GM12878 (cell line): ENCODE results near the gene CLDN17. TPM values are rescaled to one million over a fixed set of nuclear protein-coding genes. Genes with fewer than 3 reads are reported as not detected.

Experiments
- BCLAF1 ChIP-seq: fragments of 450-650 bp; IDR thresholded peaks from 2 replicates; pipeline ENCODE4 v1.6.1; 2017; ENCODE audit warnings: antibody characterized with exemption, mild to moderate bottlenecking, moderate library complexity
- EP300 ChIP-seq, 2 experiments: fragments of 150-350 bp in 1 of 2; IDR thresholded peaks; 2 replicates each; pipeline ENCODE4 v1.6.1; 2011 to 2012; ENCODE audit warnings: low read depth in 2 of 2, low read length in 2 of 2, borderline replicate concordance in 1 of 2, improper control_type of control experiment in 1 of 2, inconsistent platforms in 1 of 2; ENCODE audit not compliant: control insufficient read depth in 1 of 2
- FOXM1 ChIP-seq: IDR thresholded peaks from 2 replicates; pipeline ENCODE4 v1.6.1; 2012; ENCODE audit warnings: low read depth, mild to moderate bottlenecking, inconsistent platforms, low read length, moderate library complexity
- RELB ChIP-seq: fragments of 450-650 bp; IDR thresholded peaks from 2 replicates; pipeline ENCODE4 v1.6.1; 2017; ENCODE audit warnings: low read depth, mild to moderate bottlenecking, moderate library complexity
- SUZ12 ChIP-seq: fragments of 200-600 bp; sonication (generic); IDR thresholded peaks from one replicate; pipeline ENCODE4 v1.6.1; 2018; ENCODE audit warnings: antibody characterized with exemption, mild to moderate bottlenecking; ENCODE audit not compliant: unreplicated experiment
- ZBTB11 ChIP-seq: fragments of 450-650 bp; formaldehyde crosslinking; IDR thresholded peaks from 2 replicates; pipeline ENCODE4 v1.5.0; 2022; ENCODE audit warnings: mild to moderate bottlenecking, missing genetic modification characterization
- polyA plus RNA-seq, 11 experiments: library from polyadenylated mRNA; depleted of rRNA in 4 of 11; unstranded in 6 of 11; stranded (reverse) in 5 of 11; fragments of >200 nt; fragmentation: Nextera tagmentation in 4 of 11; fragmentation: Illumina TruSeq in 1 of 11; extraction: Ambion mirVana in 4 of 11; extraction: Trizol in 1 of 11; gene quantifications; 1 replicate in 1 of 11; 2 replicates in 10 of 11; pipeline versions ENCODE4 v1.2.1 to v1.2.3, GENCODE V29; 2011 to 2016; ENCODE audit warnings: inconsistent platforms in 2 of 11, missing spikeins in 2 of 11, low read depth in 1 of 11
- total RNA-seq, 4 experiments: library from RNA; depleted of rRNA in 3 of 4; stranded (reverse); fragments of >200 nt in 3 of 4; fragmentation: Illumina TruSeq in 1 of 4; extraction: Trizol in 1 of 4; gene quantifications; 2 replicates each; pipeline versions ENCODE4 v1.2.1 to v1.2.3, GENCODE V29; 2013 to 2021

The CLDN17 gene
- total and polyA plus RNA-seq, 10 of the 15 experiments (the other 5 are each of a cell fraction or from before 2014, with no cell fraction given) = not detected

GRCh38 chr21:30117631-30118030 is 49.0 kb downstream of the CLDN17 start (continued):
- TF ChIP-seq RELB (no peak), FOXM1 (no peak), SUZ12 (no peak), BCLAF1 (no peak), ZBTB11 (CRISPR knock-in tag) (no peak), EP300 (IDR thresholded peaks at IDR 0.05; ENCODE audit: borderline replicate concordance in 1 of 2, control insufficient read depth in 1 of 2, low read depth in 2 of 2, low read length in 2 of 2) (no peak)
- TF ChIP-seq, all 136 proteins: peak for 0
